NCI-H1694 treated with DMSO at 0.1 percent for 48 hours (cell line): Measurements from ENCODE around the gene KNDC1.
"Not testable (repeated sequence)": the region's sequence is repeated elsewhere in the genome, so short reads cannot be mapped to it uniquely, and the experiment has no call there.

ENCODE experiments used
- DNase-seq: peaks from one replicate; lab custom pipeline; 2025; lab: John Stamatoyannopoulos, UW

The KNDC1 gene

GRCh38 chr10:133161486-133162109, 1.6 kb downstream of the KNDC1 start:
- DNase-seq, result no peak

- no peak for DNase-seq
Observed at GRCh38 chr10:133162178-133162909, 2.3 kb downstream of the KNDC1 start.

- DNase-seq, result no peak
Observed at GRCh38 chr10:133162910-133163856, 3.2 kb downstream of the KNDC1 start.

GRCh38 chr10:133163889-133164815, 4.1 kb downstream of the KNDC1 start:
- no peak for DNase-seq

GRCh38 chr10:133164816-133165555, 5.0 kb downstream of the KNDC1 start:
- no peak for DNase-seq

GRCh38 chr10:133165556-133166503, 5.8 kb downstream of the KNDC1 start:
- DNase-seq, result no peak

- no peak for DNase-seq
Observed at GRCh38 chr10:133166504-133166827, 6.4 kb downstream of the KNDC1 start.

GRCh38 chr10:133166828-133167692, 7.0 kb downstream of the KNDC1 start:
- DNase-seq, result no peak

- no peak for DNase-seq
Observed at GRCh38 chr10:133167693-133168616, 7.9 kb downstream of the KNDC1 start.

GRCh38 chr10:133168617-133169031, 8.6 kb downstream of the KNDC1 start:
- DNase-seq, result no peak

GRCh38 chr10:133169173-133169947, 9.3 kb downstream of the KNDC1 start:
- no peak for DNase-seq

- no peak for DNase-seq
Observed at GRCh38 chr10:133170092-133170491, 10.1 kb downstream of the KNDC1 start.

GRCh38 chr10:133173860-133174640, 14.0 kb downstream of the KNDC1 start:
- no peak for DNase-seq

- no peak for DNase-seq
Observed at GRCh38 chr10:133174689-133175263, 14.8 kb downstream of the KNDC1 start.

- not testable (repeated sequence) for DNase-seq
Observed at GRCh38 chr10:133175624-133176023, 15.6 kb downstream of the KNDC1 start.

- no peak for DNase-seq
Observed at GRCh38 chr10:133176546-133176945, 16.5 kb downstream of the KNDC1 start.
